ENCODE data around the gene FOSL1.

- no peak for TF ChIP-seq EZH2 (IDR thresholded peaks at IDR 0.05)
- TF ChIP-seq TCF7L2 (IDR thresholded peaks at IDR 0.05; ENCODE audit: borderline replicate concordance, extremely low read depth, insufficient read depth, insufficient read length): no peak
- no peak for TF ChIP-seq CTCF (IDR thresholded peaks at IDR 0.05 in 2 of 3, conservative IDR thresholded peaks at IDR 0.05 in 1 of 3; ENCODE audit: borderline replicate concordance in 1 of 3, insufficient read depth in 1 of 3, low read depth in 2 of 3, low read length in 2 of 3)
- TF ChIP-seq POLR2AphosphoS5 (IDR thresholded peaks at IDR 0.05; ENCODE audit: low read depth, low read length): no peak
- TF ChIP-seq SP1 (IDR thresholded peaks at IDR 0.05; ENCODE audit: low read depth): no peak
- no peak for TF ChIP-seq YY1 (IDR thresholded peaks at IDR 0.05; ENCODE audit: extremely low read depth, insufficient replicate concordance, low read depth, low read length)
- no peak for TF ChIP-seq REST (IDR thresholded peaks at IDR 0.05; ENCODE audit: low read depth)
- no peak for TF ChIP-seq POLR2A (IDR thresholded peaks at IDR 0.05; ENCODE audit: borderline replicate concordance, extremely low read depth, insufficient read depth, insufficient read length)
- no peak for TF ChIP-seq SRF (IDR thresholded peaks at IDR 0.05; ENCODE audit: low read depth)
- no peak for TF ChIP-seq RAD21 (IDR thresholded peaks at IDR 0.05; ENCODE audit: low read depth)
- no peak for TF ChIP-seq ZBTB33 (IDR thresholded peaks at IDR 0.05; ENCODE audit: extremely low read depth, insufficient replicate concordance, low read length)
- no peak for TF ChIP-seq CEBPB (IDR thresholded peaks at IDR 0.05; ENCODE audit: low read depth)
- no peak for TF ChIP-seq EZH2phosphoT487 (IDR thresholded peaks at IDR 0.05; ENCODE audit: borderline replicate concordance)
- no peak for TF ChIP-seq MAX (IDR thresholded peaks at IDR 0.05)
Observed at GRCh38 chr11:65849366-65849765, 50.8 kb downstream of the FOSL1 start.
